RWPE2 (cell line): Measurements from ENCODE around the gene GDPD5.

Source experiments
- ATAC-seq: fragments of 200-7000 bp; cut with Tn5 transposase; 3 replicates; pipeline ENCODE4 v1.9.1; 2021; ENCODE audit warnings: low read depth
- DNase-seq: peaks from one replicate; pipeline ENCODE4 v3.0.0-alpha.2; 2020; ENCODE audit warnings: low spot score
- H3K27ac ChIP-seq: fragments of 450-650 bp; 2 replicates; pipeline ENCODE4 v1.5.1; 2017; ENCODE audit warnings: mild to moderate bottlenecking; ENCODE audit not compliant: poor library complexity, severe bottlenecking
- H3K27me3 ChIP-seq: fragments of 250-450 bp; sonication (Bioruptor Pico); 2 replicates; pipeline ENCODE4 v1.5.1; 2021; ENCODE audit warnings: mild to moderate bottlenecking, moderate library complexity; ENCODE audit not compliant: insufficient read depth, poor library complexity, severe bottlenecking
- H3K36me3 ChIP-seq: fragments of 250-450 bp; sonication (Bioruptor Pico); 2 replicates; pipeline ENCODE4 v1.5.1; 2020; ENCODE audit warnings: low read depth, mild to moderate bottlenecking, moderate library complexity
- H3K4me1 ChIP-seq: fragments of 250-450 bp; sonication (Bioruptor Pico); 2 replicates; pipeline ENCODE4 v1.5.1; 2021; ENCODE audit warnings: mild to moderate bottlenecking, moderate library complexity; ENCODE audit not compliant: insufficient read depth, poor library complexity, severe bottlenecking
- H3K4me3 ChIP-seq: fragments of 250-450 bp; sonication (Bioruptor Pico); 2 replicates; pipeline ENCODE4 v1.5.1; 2021; ENCODE audit warnings: mild to moderate bottlenecking, moderate library complexity; ENCODE audit not compliant: severe bottlenecking
- H3K9me3 ChIP-seq: fragments of 250-450 bp; sonication (Bioruptor Pico); 2 replicates; pipeline ENCODE4 v1.5.1; 2021; ENCODE audit warnings: mild to moderate bottlenecking, moderate library complexity; ENCODE audit not compliant: severe bottlenecking
- TF ChIP-seq, protein P1 (sequence below): fragments of 450-650 bp; IDR thresholded peaks from one replicate; pipeline ENCODE4 v1.5.1; 2017; ENCODE audit warnings: mild to moderate bottlenecking, moderate library complexity; ENCODE audit not compliant: poor library complexity, severe bottlenecking

GDPD5 gene

GRCh38 chr11:75465701-75466531, 59.8 kb downstream of the GDPD5 start:
- Histone ChIP-seq H3K27me3 (no peaks in the 10 kb centered on the region), H3K36me3 (no peaks in the 10 kb centered on the region), H3K4me3 (no peak overlapping the region), H3K9me3 (no peaks in the 10 kb centered on the region), H3K27ac (no peak overlapping the region), H3K4me1 (no peaks in the 10 kb centered on the region)
- TF ChIP-seq, protein P1, sequence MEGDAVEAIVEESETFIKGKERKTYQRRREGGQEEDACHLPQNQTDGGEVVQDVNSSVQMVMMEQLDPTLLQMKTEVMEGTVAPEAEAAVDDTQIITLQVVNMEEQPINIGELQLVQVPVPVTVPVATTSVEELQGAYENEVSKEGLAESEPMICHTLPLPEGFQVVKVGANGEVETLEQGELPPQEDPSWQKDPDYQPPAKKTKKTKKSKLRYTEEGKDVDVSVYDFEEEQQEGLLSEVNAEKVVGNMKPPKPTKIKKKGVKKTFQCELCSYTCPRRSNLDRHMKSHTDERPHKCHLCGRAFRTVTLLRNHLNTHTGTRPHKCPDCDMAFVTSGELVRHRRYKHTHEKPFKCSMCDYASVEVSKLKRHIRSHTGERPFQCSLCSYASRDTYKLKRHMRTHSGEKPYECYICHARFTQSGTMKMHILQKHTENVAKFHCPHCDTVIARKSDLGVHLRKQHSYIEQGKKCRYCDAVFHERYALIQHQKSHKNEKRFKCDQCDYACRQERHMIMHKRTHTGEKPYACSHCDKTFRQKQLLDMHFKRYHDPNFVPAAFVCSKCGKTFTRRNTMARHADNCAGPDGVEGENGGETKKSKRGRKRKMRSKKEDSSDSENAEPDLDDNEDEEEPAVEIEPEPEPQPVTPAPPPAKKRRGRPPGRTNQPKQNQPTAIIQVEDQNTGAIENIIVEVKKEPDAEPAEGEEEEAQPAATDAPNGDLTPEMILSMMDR, result no peak
- ATAC-seq (no peak; the same call in 2 of the 3 replicates), DNase-seq (no peak)

DNA sequence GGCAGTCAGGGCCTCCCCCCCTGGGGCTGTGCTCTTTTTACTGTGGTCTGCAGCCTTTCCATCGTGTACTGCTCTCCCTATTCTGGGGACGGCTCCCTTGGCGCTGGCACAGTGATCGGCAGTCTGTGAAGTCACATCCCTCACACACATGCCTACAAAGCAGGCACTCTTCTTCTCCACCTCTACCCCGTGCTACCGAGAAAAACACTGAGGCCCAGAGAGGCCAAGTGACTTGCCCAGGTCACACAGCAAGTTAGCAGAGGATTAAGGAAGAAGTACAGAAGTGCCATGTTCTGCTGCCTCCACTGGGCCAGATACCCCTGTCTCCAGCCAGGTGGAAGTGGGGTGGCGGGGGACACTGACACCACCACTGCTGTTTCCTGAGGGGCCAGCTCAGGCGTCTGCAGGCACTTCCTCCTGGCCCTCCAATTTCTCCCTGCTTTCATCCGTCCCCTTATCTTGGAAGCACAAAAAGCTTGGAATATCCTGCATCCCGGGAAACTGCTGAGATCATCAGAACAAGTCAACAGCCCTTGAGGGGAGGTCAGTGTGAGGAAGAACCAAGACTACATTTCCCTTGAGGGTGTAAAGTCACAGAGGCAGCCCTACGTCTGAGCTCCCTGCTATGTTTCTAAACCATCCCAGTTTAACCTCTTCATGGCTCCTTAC, 62.5 kb downstream of the GDPD5 start:
- H3K36me3 ChIP-seq, result no peaks in the 10 kb centered on the region
- H3K9me3 ChIP-seq, result no peaks in the 10 kb centered on the region
- no peak overlapping the region for H3K4me3 ChIP-seq
- no peaks in the 10 kb centered on the region for H3K27me3 ChIP-seq
- TF ChIP-seq, protein P1, result no peak
- H3K27ac ChIP-seq, result no peak overlapping the region
- ATAC-seq, result no peak
- no peaks in the 10 kb centered on the region for H3K4me1 ChIP-seq
- no peak for DNase-seq

- Histone ChIP-seq H3K4me3 (no peak overlapping the region), H3K27me3 (no peaks in the 10 kb centered on the region), H3K4me1 (no peaks in the 10 kb centered on the region), H3K27ac (no peak overlapping the region), H3K36me3 (no peaks in the 10 kb centered on the region), H3K9me3 (no peaks in the 10 kb centered on the region)
- DNase-seq (no peak), ATAC-seq (no peak)
- TF ChIP-seq, protein P1, result no peak
Measured at GRCh38 chr11:75462117-75462653, 63.6 kb downstream of the GDPD5 start.

- DNase-seq, result no peak
- no peak overlapping the region for H3K4me3 ChIP-seq
- H3K9me3 ChIP-seq, result no peaks in the 10 kb centered on the region
- TF ChIP-seq, protein P1, result no peak
- no peak for ATAC-seq
- H3K36me3 ChIP-seq, result no peaks in the 10 kb centered on the region
- no peaks in the 10 kb centered on the region for H3K27me3 ChIP-seq
- no peak overlapping the region for H3K27ac ChIP-seq
- no peaks in the 10 kb centered on the region for H3K4me1 ChIP-seq
Measured at GRCh38 chr11:75461151-75461550, 64.6 kb downstream of the GDPD5 start.
